Colonic mucosa (tissue), 4 donors: ENCODE data around the gene PLEK. TPM values are rescaled to one million over a fixed set of nuclear protein-coding genes. Genes with fewer than 3 reads are reported as not detected.

Experiments
- DNase-seq: peaks from one replicate; pipeline ENCODE4 v3.0.0-alpha.2; 2020
- H3K27ac ChIP-seq: fragments of 200-600 bp; one replicate; pipeline ENCODE4 v1.8.0; 2021
- H3K27me3 ChIP-seq: fragments of 200-600 bp; one replicate; pipeline ENCODE4 v1.8.0; 2021
- H3K36me3 ChIP-seq: fragments of 200-600 bp; one replicate; pipeline ENCODE4 v1.8.0; 2021
- H3K4me1 ChIP-seq: fragments of 200-600 bp; one replicate; pipeline ENCODE4 v1.8.0; 2021; ENCODE audit warnings: mild to moderate bottlenecking
- H3K4me3 ChIP-seq: fragments of 200-600 bp; one replicate; pipeline ENCODE4 v1.8.0; 2021
- H3K9ac ChIP-seq, 2 donors: one replicate each; pipeline ENCODE4 v1.7.0; 2013; ENCODE audit warnings: control low read depth in 2 of 2, low read depth in 2 of 2, low read length in 2 of 2
- H3K9me3 ChIP-seq: fragments of 200-600 bp; one replicate; pipeline ENCODE4 v1.8.0; 2021
- CTCF ChIP-seq: fragments of 200-600 bp; IDR thresholded peaks from one replicate; pipeline ENCODE4 v1.8.0; 2022; ENCODE audit warnings: antibody characterized with exemption, mild to moderate bottlenecking
- intact Hi-C: fragments of 100-400 bp; cut with DNase I; formaldehyde crosslinking; loops from one replicate; pipeline ENCODE4 v1.14.1; 2022
- total RNA-seq, 2 donors: library from RNA; stranded (reverse); fragmentation: NEBNext Ultra II Directional in 1 of 2; extraction: Animal tissue kit (Norgen Biotek cat#: 25700) in 1 of 2; gene quantifications; one replicate each; pipeline ENCODE4 v1.2.1, GENCODE V29; 2021
- donor health status: healthy.
- donor health status: DM: no; HTN: no; CAD: no.
- donor health status: DM: no; HTN: no; CAD: no.

PLEK gene
- total RNA-seq, 2 donors from 2014 or later, result 2.6 to 5.1 TPM

- Histone ChIP-seq H3K4me1 (no peaks in the 10 kb centered on the region), H3K9ac (no peak overlapping the region), H3K27me3 (no peaks in the 10 kb centered on the region), H3K9me3 (no peaks in the 10 kb centered on the region), H3K4me3 (no peak overlapping the region), H3K27ac (no peak overlapping the region), H3K36me3 (no peaks in the 10 kb centered on the region)
- TF ChIP-seq CTCF, result no peak
- intact Hi-C loops, result no loop called here
- no peak for DNase-seq
Measured at GRCh38 chr2:68429311-68429826, 64.3 kb downstream of the PLEK start.

GRCh38 chr2:68431316-68431972, 66.4 kb downstream of the PLEK start:
- intact Hi-C loops, result no loop called here
- DNase-seq, result no peak
- H3K9me3 ChIP-seq, result no peaks in the 10 kb centered on the region

GRCh38 chr2:68432696-68433658, 67.9 kb downstream of the PLEK start:
- Histone ChIP-seq H3K36me3 (no peaks in the 10 kb centered on the region), H3K4me1 (no peaks in the 10 kb centered on the region), H3K27me3 (no peaks in the 10 kb centered on the region), H3K9ac (no peak overlapping the region), H3K9me3 (no peaks in the 10 kb centered on the region), H3K27ac (no peak overlapping the region), H3K4me3 (no peak overlapping the region)
- TF ChIP-seq CTCF, result no peak
- DNase-seq, result no peak
- intact Hi-C loops, result no loop called here

More at GRCh38 chr2:68431316-68431972, 66.4 kb downstream of the PLEK start:
- no peak overlapping the region for H3K4me3 ChIP-seq
- H3K27ac ChIP-seq, result no peak overlapping the region
- TF ChIP-seq CTCF, result no peak
- H3K9ac ChIP-seq, result no peak overlapping the region
- no peaks in the 10 kb centered on the region for H3K36me3 ChIP-seq
- no peaks in the 10 kb centered on the region for H3K4me1 ChIP-seq
- H3K27me3 ChIP-seq, result no peaks in the 10 kb centered on the region

GRCh38 chr2:68434981-68435380, 69.9 kb downstream of the PLEK start:
- Histone ChIP-seq H3K4me1 (no peaks in the 10 kb centered on the region), H3K27me3 (no peaks in the 10 kb centered on the region), H3K36me3 (no peaks in the 10 kb centered on the region), H3K4me3 (no peak overlapping the region), H3K9ac (no peak overlapping the region), H3K9me3 (no peaks in the 10 kb centered on the region), H3K27ac (no peak overlapping the region)
- intact Hi-C loops, result no loop called here
- TF ChIP-seq CTCF, result no peak
- no peak for DNase-seq

GRCh38 chr2:68435615-68436014, 70.5 kb downstream of the PLEK start:
- TF ChIP-seq CTCF, result no peak
- intact Hi-C loops, result no loop called here
- Histone ChIP-seq H3K27me3 (no peaks in the 10 kb centered on the region), H3K9me3 (no peaks in the 10 kb centered on the region), H3K4me3 (no peak overlapping the region), H3K27ac (no peak overlapping the region), H3K9ac (no peak overlapping the region), H3K36me3 (no peaks in the 10 kb centered on the region), H3K4me1 (no peaks in the 10 kb centered on the region)
- DNase-seq, result no peak
